Stimulated activated CD8-positive, alpha-beta memory T cell treated with anti-CD3 and anti-CD28 coated beads, Interleukin-15, amount 100 ng/mL, for 1 hour (primary cell): ENCODE results near the gene TANGO6.
"Not testable (repeated sequence)": the region's sequence is repeated elsewhere in the genome, so short reads cannot be mapped to it uniquely, and the experiment has no call there.

Experiments used
- DNase-seq: peaks from one replicate; pipeline ENCODE4 v3.0.0-alpha.2; 2020; ENCODE audit warnings: low read depth

TANGO6 gene

DNA sequence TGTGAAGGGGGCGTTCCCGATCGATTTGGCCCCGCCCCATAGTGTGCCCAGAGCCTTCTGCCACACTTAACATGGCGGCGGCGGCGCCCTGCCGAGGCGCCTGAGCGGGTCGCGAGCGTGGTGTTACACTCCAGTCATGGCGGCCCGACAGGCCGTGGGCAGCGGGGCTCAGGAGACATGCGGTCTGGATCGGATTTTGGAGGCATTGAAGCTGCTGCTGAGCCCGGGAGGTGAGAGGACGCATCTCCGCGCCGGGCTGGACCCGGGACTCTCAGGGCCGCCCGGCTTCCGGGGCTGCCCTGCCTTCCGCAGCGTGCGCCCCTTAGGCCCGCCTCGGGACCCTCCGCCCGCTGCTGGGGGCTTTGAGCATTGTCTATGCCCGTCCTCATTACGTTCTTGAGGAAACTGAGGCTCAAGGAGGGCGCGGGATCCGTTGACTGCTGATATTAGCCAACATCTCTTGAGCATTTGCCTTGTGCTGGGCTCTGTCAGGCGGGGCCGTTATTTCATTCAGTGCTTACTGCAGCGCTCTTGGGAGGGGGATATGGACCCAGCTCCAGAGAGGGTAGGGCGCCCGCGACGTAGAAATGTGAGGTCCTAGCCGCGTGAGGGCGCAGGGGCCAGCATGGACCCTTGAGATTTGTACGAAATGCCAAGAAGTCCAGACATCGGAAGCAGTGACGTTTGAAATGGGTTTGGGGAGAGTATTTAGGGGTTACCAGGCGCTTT lies at the start of gene TANGO6:
Gene TANGO6 (plus strand): TSS at position 50 of the 729 bp plus-strand sequence. CDS start 87 bp downstream, at position 137.
- peak; percentile 85 for DNase-seq

DNA sequence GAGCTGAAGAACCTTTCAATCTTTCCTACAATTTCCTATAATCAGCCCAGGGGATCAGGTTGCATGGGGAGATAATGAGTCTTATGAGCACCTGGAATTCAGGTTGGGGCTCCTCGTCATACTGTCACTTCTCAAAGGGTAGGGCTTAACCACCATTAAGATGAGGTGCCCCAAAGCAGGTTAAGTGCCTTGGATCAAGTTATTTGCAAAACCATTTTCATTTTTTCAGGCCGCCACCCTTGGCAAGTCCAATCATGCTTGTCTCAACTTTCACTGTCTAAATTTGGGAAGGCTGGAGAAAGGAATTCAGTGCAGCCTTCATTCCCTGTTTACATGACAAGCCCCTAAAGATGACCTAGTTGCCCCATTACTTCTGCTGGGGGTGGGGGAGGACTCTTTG lies 44.9 kb upstream of the TANGO6 start:
- no peak for DNase-seq

DNA sequence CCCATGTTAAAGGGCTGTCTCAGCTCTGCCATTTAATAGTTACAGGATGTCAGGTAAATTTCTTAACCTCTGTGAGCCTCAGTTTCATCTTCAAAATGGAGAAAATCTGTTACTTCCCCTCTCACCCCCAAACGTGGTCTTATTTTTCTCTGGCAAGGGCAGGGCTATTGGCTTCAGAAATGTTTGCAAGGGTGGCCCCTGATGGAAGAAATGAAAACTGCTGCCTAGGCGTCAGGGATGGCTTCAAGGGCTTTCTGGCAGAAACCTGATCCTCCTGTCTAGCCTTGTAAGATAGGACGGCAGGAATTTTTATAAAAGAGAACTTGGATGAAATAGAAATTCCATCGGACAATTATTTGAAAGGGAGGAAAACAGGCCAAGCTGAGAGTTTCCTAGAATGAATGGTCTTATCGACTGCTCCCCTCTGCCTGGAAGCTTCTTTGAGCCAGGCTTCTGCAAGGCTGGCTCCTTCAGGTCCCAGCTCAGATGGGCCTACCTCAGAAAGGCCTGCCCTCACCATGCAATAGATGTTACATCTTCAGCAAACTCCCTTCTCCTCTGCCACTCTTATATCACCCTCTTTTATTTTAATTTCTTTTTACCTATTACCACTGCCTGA lies 43.0 kb upstream of the TANGO6 start:
- peak; percentile 6 for DNase-seq

DNA sequence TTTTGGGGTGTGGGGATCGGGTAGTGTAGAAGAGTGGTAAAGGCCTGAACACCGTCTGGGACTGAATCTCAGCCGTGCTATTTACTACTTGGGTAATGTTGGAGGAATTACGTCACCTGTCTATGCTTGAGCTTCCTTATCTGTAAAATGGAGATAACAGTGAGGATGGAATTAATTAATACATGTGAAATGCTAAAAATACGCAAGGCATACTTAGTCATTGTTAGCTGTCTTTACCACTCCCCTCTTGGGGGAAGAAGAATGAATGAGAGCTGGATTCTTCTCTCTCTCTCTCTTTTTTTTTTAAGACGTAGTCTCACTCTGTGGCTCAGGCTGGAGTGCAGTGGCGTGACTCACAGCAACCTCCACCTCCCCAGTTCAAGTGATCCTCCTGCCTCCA lies 41.1 kb upstream of the TANGO6 start:
- DNase-seq = no peak

DNA sequence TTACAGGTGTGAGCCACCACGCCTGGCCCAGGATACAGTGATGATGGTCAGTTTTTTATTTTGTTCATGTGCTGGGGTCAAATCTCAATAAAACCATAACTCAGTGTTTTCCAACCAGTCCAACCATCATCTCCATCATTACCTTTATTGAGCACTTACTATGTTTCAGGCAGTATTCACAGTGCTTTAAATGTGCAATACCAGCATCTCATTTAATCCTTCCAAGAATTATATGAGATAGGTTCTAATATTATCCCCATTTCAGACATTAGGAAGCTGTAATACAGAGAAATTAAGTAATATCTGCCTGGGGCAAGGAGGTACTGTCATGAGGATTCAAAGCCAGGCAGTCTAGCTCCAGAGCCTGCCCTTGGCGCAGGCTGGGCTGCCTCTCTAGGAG lies 36.9 kb upstream of the TANGO6 start:
- DNase-seq = no peak

GRCh38 chr16:68806981-68807380 lies 36.4 kb upstream of the TANGO6 start:
- no peak for DNase-seq

- no peak for DNase-seq
Measured at GRCh38 chr16:68814516-68814915, 28.8 kb upstream of the TANGO6 start.

- no peak for DNase-seq
Measured at GRCh38 chr16:68823401-68824135, 19.8 kb upstream of the TANGO6 start.

GRCh38 chr16:68825427-68825826 lies 17.9 kb upstream of the TANGO6 start:
- DNase-seq = no peak

DNA sequence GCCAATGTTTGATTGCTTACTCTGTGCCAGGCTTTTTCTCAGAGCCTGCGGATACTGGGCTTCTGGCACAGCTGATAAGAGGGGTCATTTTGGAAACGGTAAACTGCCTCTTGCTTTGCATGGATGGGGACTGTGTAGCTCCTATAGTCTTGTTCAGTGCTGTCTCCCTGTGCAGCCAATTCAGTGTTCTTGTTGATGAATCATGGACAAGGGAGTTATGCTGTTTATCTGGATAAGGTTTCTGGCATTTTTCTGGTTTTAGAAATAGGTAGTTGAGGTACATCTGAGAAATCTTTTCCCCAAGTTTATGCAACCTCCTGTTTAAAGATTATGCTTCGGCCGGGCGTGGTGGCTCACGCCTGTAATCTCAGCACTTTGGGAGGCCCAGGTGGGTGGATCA lies 16.7 kb upstream of the TANGO6 start:
- DNase-seq = no peak

- DNase-seq = no peak
Measured at GRCh38 chr16:68833251-68833650, 10.1 kb upstream of the TANGO6 start.

GRCh38 chr16:68834550-68834949 lies 8.8 kb upstream of the TANGO6 start:
- DNase-seq = no peak

DNA sequence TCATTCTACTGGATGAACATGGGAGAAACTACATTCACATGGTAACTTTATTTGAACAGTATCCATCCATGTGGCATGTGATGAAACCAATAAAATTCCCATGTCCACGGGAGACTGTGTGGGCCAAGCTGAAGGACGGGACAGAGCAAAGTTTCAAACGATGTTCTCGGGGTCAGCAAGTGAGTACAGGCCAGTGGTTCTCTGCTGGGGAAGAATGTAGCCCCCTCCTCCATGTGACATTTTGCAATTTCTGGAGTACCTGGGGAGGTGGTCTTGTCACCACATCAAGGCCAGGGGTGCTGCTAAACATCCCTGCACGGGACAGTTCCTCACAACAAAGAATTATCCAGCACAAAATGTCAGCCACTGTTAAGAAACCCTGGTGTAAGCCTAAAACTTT lies 7.4 kb upstream of the TANGO6 start:
- DNase-seq = no peak

DNA sequence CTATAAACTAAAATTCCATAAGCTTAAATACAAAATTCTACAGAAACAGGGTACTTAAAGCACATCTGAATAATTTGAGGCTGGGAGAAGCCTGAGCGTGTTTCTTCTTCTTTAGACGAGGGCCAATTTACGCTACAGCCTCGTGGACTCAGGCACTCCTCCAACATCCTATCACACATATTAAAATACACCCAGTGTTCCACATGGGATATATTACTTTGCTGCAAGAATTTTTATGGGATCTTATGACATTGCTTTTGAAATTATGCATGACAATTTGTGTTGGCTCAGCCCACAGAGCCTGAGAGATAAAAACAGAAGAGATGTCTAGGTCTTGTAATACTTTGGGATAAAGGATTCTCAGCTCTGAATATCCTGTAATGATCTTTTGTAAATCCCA lies 3.5 kb upstream of the TANGO6 start:
- DNase-seq = no peak

- DNase-seq = not testable (repeated sequence)
Measured at GRCh38 chr16:68842964-68843481, 308 bp upstream of the TANGO6 start.

GRCh38 chr16:68844211-68844564 lies 857 bp downstream of the TANGO6 start:
- no peak for DNase-seq

DNA sequence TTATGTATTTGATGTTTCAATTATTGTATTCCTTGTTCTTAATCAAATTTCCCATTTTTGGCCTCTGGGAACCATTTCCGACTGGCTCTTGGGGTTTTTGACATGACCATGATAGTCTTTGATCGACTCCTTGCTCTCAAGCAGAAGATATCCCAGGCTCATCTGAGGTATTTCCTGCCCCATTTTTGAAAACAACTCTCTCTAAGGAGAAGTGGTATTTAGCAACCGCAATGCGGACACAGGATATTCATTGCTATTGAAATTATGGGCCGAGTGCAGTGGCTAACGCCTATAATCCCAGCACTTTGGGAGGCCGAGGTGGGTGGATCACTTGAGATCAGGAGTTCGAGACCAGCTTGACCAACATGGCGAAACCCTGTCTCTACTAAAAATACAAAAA lies 5.5 kb downstream of the TANGO6 start:
- no peak for DNase-seq

GRCh38 chr16:68850481-68850880 lies 7.2 kb downstream of the TANGO6 start:
- no peak for DNase-seq

DNA sequence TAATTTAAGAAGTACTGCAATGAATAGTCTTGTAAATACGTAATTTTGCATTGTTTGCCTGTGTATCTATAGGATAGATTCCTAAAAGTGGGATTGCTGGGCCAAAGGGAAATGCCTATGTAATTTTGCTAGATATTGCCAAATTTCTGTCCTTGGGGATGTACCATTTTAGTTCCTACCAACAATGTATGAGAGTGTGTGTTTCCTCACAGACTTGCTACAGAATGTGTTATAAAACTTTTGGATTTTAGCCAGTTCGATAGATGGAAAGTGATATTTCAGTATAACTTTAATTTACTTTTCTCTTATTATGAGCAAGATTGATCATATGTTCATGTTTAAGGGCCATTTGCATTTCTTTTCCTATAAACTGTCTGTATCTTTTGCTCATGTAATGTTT lies 8.3 kb downstream of the TANGO6 start:
- no peak for DNase-seq

GRCh38 chr16:68857479-68857878 lies 14.1 kb downstream of the TANGO6 start:
- DNase-seq = no peak

DNA sequence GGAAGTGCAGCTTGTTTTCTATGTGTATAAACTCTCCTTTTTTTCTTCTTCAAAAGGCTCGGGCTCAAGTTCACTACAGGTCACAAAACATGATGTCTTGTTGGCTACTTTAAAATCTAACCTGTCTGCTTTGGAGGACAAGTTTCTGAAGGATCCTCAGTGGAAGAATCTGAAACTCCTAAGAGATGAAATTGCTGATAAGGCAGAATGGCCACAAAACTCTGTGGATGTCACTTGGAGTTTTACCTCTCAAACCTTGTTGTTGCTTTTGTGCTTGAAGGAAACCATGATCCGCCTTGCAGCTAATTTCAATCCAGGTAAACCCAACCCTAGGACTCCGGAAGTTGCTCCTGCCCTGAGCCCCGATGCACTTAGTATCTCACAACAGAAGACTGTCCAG lies 16.5 kb downstream of the TANGO6 start:
- DNase-seq = no peak

DNA sequence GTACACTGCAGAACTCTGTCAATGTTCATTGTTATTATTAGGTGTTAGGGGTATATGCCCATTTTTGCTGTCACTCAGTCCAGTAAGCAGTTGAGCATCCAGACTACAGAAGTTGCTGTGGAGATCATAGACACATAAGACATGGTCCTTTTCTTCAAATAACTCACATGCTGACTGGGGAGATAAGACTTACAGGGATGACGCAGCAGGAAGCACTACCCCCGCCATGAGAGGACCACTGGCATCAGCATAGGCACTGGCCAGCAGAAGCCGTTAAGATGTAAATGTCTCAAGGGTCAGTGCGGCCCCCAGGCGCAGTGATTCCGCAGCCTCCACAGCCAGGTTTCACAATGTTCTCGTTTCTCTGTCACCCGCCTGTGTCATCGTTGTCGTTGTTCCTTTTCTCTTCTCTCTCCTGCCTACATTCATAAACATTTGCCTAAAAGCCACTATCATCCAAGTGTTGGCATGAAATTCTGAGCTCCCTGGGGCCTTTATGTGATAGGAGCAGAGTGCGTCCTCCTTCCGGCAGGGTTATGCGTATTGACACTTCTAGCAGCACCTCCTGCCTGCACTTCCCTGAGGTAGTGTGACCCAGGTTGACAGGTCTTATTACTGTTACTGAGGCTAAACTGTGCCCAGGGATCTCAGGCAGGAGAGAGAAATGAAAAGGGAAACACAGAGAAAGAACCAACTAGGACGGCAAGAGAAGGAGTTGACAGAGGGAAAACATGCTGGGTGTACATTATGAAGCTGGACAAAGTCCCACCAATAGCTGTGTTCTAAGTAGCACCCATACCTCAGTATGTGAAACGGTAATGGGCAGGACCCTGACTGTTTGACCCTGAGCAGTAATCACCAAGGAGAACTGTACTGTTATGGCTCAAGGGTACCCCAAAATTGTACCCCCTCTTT lies 17.9 kb downstream of the TANGO6 start:
- no peak for DNase-seq
